ENCODE results near the gene TMEM52.

DNA sequence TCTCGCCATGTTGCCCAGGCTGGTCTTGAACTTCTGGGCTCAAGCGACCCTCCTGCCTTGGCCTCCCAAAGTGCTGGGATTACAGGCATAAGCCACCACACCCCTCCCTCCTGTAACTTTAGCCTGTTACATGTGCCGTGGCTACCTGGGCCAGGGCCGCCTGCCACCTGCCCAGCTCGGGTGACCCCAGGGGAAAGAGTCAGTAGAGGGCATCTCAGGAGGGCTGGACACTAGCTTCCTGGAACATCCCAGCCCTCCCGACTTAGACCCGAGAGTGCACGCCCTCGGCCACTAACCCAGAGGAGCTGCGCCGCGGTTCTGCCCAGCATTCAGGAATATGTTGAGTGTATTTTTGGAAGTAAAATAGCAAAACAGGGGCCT, 40.4 kb upstream of the TMEM52 start:
- TF ChIP-seq, protein P1, sequence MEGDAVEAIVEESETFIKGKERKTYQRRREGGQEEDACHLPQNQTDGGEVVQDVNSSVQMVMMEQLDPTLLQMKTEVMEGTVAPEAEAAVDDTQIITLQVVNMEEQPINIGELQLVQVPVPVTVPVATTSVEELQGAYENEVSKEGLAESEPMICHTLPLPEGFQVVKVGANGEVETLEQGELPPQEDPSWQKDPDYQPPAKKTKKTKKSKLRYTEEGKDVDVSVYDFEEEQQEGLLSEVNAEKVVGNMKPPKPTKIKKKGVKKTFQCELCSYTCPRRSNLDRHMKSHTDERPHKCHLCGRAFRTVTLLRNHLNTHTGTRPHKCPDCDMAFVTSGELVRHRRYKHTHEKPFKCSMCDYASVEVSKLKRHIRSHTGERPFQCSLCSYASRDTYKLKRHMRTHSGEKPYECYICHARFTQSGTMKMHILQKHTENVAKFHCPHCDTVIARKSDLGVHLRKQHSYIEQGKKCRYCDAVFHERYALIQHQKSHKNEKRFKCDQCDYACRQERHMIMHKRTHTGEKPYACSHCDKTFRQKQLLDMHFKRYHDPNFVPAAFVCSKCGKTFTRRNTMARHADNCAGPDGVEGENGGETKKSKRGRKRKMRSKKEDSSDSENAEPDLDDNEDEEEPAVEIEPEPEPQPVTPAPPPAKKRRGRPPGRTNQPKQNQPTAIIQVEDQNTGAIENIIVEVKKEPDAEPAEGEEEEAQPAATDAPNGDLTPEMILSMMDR (IDR thresholded peaks at IDR 0.05) = no peak
- TF ChIP-seq POLR2A (IDR thresholded peaks at IDR 0.05) (no peak), EP300 (IDR thresholded peaks at IDR 0.05) (no peak)

Measured in gastroesophageal sphincter (tissue), 3 donors.